A549 (cell line): ENCODE measurements around the gene ANO9. TPM values are rescaled to one million over a fixed set of nuclear protein-coding genes. Genes with fewer than 3 reads are reported as not detected.

Experiments used
- ATAC-seq, 2 experiments: fragments of 200-7000 bp in 1 of 2; fragments of >200 bp in 1 of 2; cut with Nextera tagmentation in 1 of 2; cut with Tn5 transposase in 1 of 2; 3 replicates each; pipeline versions ENCODE4 v1.8.0 to v1.9.1; 2018 to 2020; ENCODE audit warnings: mild to moderate bottlenecking in 1 of 2, moderate library complexity in 1 of 2
- CTCF ChIA-PET: fragments of 300-600 bp; sonication (Branson Sonifier 250); formaldehyde crosslinking; extraction: SDS; loops from one replicate; lab custom pipeline; 2021; ENCODE audit warnings: antibody characterized with exemption, inconsistent platforms; lab: Yijun Ruan, JAX
- POLR2A ChIA-PET: fragments of 350-600 bp; formaldehyde crosslinking; extraction: SDS; loops from one replicate; lab custom pipeline; 2021; ENCODE audit warnings: antibody characterized with exemption, inconsistent platforms; lab: Yijun Ruan, JAX
- DNase-seq, 2 experiments: peaks; one replicate each; pipeline versions ENCODE4 v3.0.0 to v3.0.0-alpha.2; 2011 to 2016; ENCODE audit warnings: low read depth in 1 of 2, low spot score in 1 of 2
- FAIRE-seq: peaks from 2 replicates; lab custom pipeline; 2011; peaks lifted over from hg19 to GRCh38; lab: Jason Lieb, UNC
- H3K27ac ChIP-seq, 2 experiments: fragments of >200 bp; sonication (Bioruptor Twin); formaldehyde crosslinking; 3 replicates each; pipeline ENCODE4 v1.5.1; 2016 to 2017
- H3K4me1 ChIP-seq: fragments of >200 bp; sonication (Bioruptor Twin); formaldehyde crosslinking; 3 replicates; pipeline ENCODE4 v1.6.1; 2016
- H3K4me2 ChIP-seq: fragments of >200 bp; sonication (Bioruptor Twin); formaldehyde crosslinking; 3 replicates; pipeline ENCODE4 v1.6.1; 2016
- H3K4me3 ChIP-seq: fragments of >200 bp; sonication (Bioruptor Twin); formaldehyde crosslinking; 3 replicates; pipeline ENCODE4 v1.5.1; 2016
- H3K9me3 ChIP-seq: fragments of >200 bp; sonication (Bioruptor Twin); formaldehyde crosslinking; 3 replicates; pipeline ENCODE4 v1.6.1; 2016
- BHLHE40 ChIP-seq: IDR thresholded peaks from 2 replicates; pipeline ENCODE4 v1.6.1; 2012; ENCODE audit warnings: low read depth, low read length, inconsistent platforms
- CHD2 ChIP-seq: fragments of 150-350 bp; IDR thresholded peaks from 2 replicates; pipeline ENCODE4 v1.6.1; 2014; ENCODE audit warnings: low read length; ENCODE audit not compliant: partially characterized antibody
- EHF ChIP-seq: fragments of 250-450 bp; sonication (Bioruptor Pico); IDR thresholded peaks from 2 replicates; pipeline ENCODE4 v1.5.0; 2020; ENCODE audit warnings: mild to moderate bottlenecking
- FOSL2 ChIP-seq, 2 experiments: fragments of 450-650 bp in 1 of 2; fragments of >200 bp in 1 of 2; sonication (Bioruptor Twin) in 1 of 2; formaldehyde crosslinking; IDR thresholded peaks; 2 replicates each; pipeline versions ENCODE4 v1.5.0 to v1.6.1; 2016 to 2020; ENCODE audit warnings: mild to moderate bottlenecking in 1 of 2, moderate library complexity in 1 of 2
- GATA3 ChIP-seq: IDR thresholded peaks from 2 replicates; pipeline ENCODE4 v1.6.1; 2012; ENCODE audit warnings: borderline replicate concordance
- HDAC2 ChIP-seq: fragments of 200-600 bp; sonication (generic); IDR thresholded peaks from 2 replicates; pipeline ENCODE4 v1.6.1; 2016
- HEYL ChIP-seq: fragments of 250-450 bp; sonication (Bioruptor Pico); IDR thresholded peaks from 2 replicates; pipeline ENCODE4 v1.8.0; 2021; ENCODE audit warnings: mild to moderate bottlenecking, moderate library complexity
- HOXB5 ChIP-seq: fragments of 250-450 bp; sonication (Bioruptor Pico); IDR thresholded peaks from 2 replicates; pipeline ENCODE4 v1.5.0; 2020; ENCODE audit warnings: mild to moderate bottlenecking, moderate library complexity
- JUN ChIP-seq, 2 experiments: fragments of >200 bp; sonication (Bioruptor Twin); formaldehyde crosslinking; IDR thresholded peaks; 2 replicates in 1 of 2; 3 replicates in 1 of 2; pipeline ENCODE4 v1.6.1; 2016 to 2017
- JUNB ChIP-seq: fragments of >200 bp; sonication (Bioruptor Twin); formaldehyde crosslinking; IDR thresholded peaks from 2 replicates; pipeline ENCODE4 v1.6.1; 2016
- MAZ ChIP-seq: fragments of 150-350 bp; IDR thresholded peaks from 2 replicates; pipeline ENCODE4 v1.6.1; 2014; ENCODE audit warnings: antibody characterized with exemption, low read depth, low read length, borderline replicate concordance
- NFE2L2 ChIP-seq: fragments of 150-350 bp; conservative IDR thresholded peaks from 2 replicates; pipeline ENCODE4 v1.6.1; 2014; ENCODE audit warnings: low read length
- NPAS2 ChIP-seq: fragments of 250-450 bp; sonication (Bioruptor Pico); IDR thresholded peaks from 2 replicates; pipeline ENCODE4 v1.8.0; 2022; ENCODE audit warnings: mild to moderate bottlenecking, moderate library complexity, borderline replicate concordance
- PHF8 ChIP-seq: fragments of 200-600 bp; sonication (generic); IDR thresholded peaks from 2 replicates; pipeline ENCODE4 v1.6.1; 2016; ENCODE audit warnings: low read depth, mild to moderate bottlenecking, antibody characterized with exemption, moderate library complexity, borderline replicate concordance
- POLR2A ChIP-seq: IDR thresholded peaks from 2 replicates; pipeline ENCODE4 v1.6.1; 2012; ENCODE audit warnings: mild to moderate bottlenecking, low read length
- RAD21 ChIP-seq, 2 experiments: fragments of >200 bp in 1 of 2; sonication (Bioruptor Twin) in 1 of 2; formaldehyde crosslinking in 1 of 2; IDR thresholded peaks in 1 of 2; conservative IDR thresholded peaks in 1 of 2; 2 replicates in 1 of 2; 3 replicates in 1 of 2; pipeline ENCODE4 v1.6.1; 2012 to 2018; ENCODE audit warnings: inconsistent platforms in 1 of 2
- RARB ChIP-seq: fragments of 250-450 bp; sonication (Bioruptor Pico); IDR thresholded peaks from 2 replicates; pipeline ENCODE4 v1.8.0; 2021; ENCODE audit warnings: mild to moderate bottlenecking, moderate library complexity
- WGBS: methylation state at CpG from one replicate; pipeline ENCODE4 v1.1.6; 2017; ENCODE audit errors: missing lambda C conversion rate; 5-methylcytosine and 5-hydroxymethylcytosine counted together
- polyA plus RNA-seq, 4 experiments: library from polyadenylated mRNA; depleted of rRNA in 3 of 4; stranded (reverse); fragments of >200 nt; fragmentation: RNase III in 1 of 4; extraction: RNeasy Plus Mini Kit Qiagen cat#74134 plus additional on column Dnase treatment in 1 of 4; gene quantifications; 2 replicates in 3 of 4; 3 replicates in 1 of 4; pipeline ENCODE4 v1.2.3, GENCODE V29; 2011 to 2017
- TF ChIP-seq, protein P1 (sequence below): IDR thresholded peaks from 2 replicates; pipeline ENCODE4 v1.6.1; 2012
- TF ChIP-seq, protein P2 (sequence below): fragments of >200 bp; sonication (Bioruptor Twin); formaldehyde crosslinking; IDR thresholded peaks from 2 replicates; pipeline ENCODE4 v1.6.1; 2016
- TF ChIP-seq, protein P3 (sequence below): fragments of >200 bp; sonication (Bioruptor Twin); formaldehyde crosslinking; IDR thresholded peaks from 3 replicates; pipeline ENCODE4 v1.6.1; 2016
- TF ChIP-seq, protein P4 (sequence below): fragments of 250-450 bp; sonication (Bioruptor Pico); IDR thresholded peaks from 2 replicates; pipeline ENCODE4 v1.5.0; 2021; ENCODE audit warnings: mild to moderate bottlenecking, moderate library complexity, borderline replicate concordance
- TF ChIP-seq, protein P5 (sequence below): IDR thresholded peaks from 2 replicates; pipeline ENCODE4 v1.6.1; 2012
- TF ChIP-seq, protein P6 (sequence below): IDR thresholded peaks from 2 replicates; pipeline ENCODE4 v1.6.1; 2012; ENCODE audit warnings: low read depth, borderline replicate concordance

The ANO9 gene
- polyA plus RNA-seq, 2 of the 4 experiments (the other 2 are of a cell fraction), result 0.50 to 0.66 TPM

DNA sequence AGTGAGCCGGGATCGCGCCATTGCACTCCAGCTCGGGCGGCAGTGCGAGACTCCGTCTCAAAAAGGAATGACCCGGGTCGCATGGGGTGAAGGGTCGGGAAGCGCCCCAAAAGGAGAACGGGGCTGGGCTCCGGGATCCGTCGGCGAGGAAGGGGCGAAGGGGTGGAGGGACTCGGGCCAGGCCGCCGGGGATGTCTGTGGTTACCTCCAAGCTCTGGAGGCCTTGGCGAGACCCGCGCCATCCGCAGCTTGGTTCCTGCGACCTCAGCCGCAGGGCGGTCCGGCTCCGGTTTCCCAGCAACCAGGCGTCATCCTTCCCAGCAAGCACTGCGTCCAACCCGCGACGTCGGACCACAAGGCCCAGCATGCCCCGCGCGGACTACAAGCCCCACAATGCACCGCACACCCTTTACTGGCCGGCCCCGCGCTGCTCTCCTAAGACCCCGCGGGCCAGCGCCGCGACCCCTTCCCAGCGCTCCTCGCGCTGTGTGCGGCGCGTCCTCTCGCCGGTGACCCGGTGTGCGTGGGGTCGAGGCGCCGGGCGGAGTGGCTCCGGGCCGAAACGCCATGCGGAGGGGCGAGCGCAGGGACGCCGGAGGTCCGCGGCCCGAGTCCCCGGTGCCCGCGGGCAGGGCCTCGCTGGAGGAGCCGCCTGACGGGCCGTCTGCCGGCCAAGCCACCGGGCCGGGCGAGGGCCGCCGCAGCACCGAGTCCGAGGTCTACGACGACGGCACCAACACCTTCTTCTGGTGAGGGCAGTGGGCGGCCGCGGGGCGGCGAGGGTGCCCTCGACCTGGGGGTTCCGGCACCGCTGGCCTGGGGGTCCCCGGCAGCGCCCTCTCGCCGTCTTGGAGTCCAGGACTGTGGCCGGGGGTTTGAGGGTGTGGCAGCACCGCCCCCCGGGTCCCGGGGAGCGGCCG lies 8.3 kb upstream of the ANO9 start, which contains the start of gene PTDSS2:
Gene PTDSS2, plus strand, starts transcription at position 391 of the 920 bp plus-strand sequence. Its CDS starts 177 bp downstream, at position 568.
- peak; percentile 83 to 89 for ATAC-seq
- FAIRE-seq, result peak; percentile 13
- H3K4me3 ChIP-seq, result peak within 1 kb of the TSS; percentile 98
- ChIA-PET POLR2A (interaction anchor here (0.7 to 2.2 kb wide), 6 partner anchors 43 to 243 kb away, joined by 3 to 18 read pairs (median 5); partner anchors contain the start of genes BET1L, RIC8A and RNH1), CTCF (interaction anchor here (0.8 to 8.4 kb wide), 16 partner anchors 12 to 216 kb away, joined by 3 to 112 read pairs (median 8); no protein-coding TSS in a partner anchor)
- peak within 1 kb of the TSS; percentile 86 to 93 for H3K27ac ChIP-seq
- no peaks in the 10 kb centered on the region for H3K9me3 ChIP-seq
- WGBS, result under 1% methylated on average over 49 of the region's 108 CpGs
- peak; percentile 89 to 97 for DNase-seq
- peaks cover 18% of the 10 kb centered on the region for H3K4me1 ChIP-seq
- peak within 1 kb of the TSS; percentile 84 for H3K4me2 ChIP-seq
- TF ChIP-seq, protein P1, sequence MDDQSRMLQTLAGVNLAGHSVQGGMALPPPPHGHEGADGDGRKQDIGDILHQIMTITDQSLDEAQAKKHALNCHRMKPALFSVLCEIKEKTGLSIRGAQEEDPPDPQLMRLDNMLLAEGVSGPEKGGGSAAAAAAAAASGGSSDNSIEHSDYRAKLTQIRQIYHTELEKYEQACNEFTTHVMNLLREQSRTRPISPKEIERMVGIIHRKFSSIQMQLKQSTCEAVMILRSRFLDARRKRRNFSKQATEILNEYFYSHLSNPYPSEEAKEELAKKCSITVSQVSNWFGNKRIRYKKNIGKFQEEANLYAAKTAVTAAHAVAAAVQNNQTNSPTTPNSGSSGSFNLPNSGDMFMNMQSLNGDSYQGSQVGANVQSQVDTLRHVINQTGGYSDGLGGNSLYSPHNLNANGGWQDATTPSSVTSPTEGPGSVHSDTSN, result peak; percentile 52; the same call in 1 of the 2 replicates
- TF ChIP-seq JUN (IDR thresholded peaks at IDR 0.05) (no peak; a peak in 1 of 5 replicates), CHD2 (no peak), BHLHE40 (no peak), NPAS2 (CRISPR knock-in tag) (no peak), GATA3 (peak; percentile 30; the same call in 1 of the 2 replicates), NFE2L2 (no peak), RARB (CRISPR knock-in tag) (no peak), HDAC2 (no peak), FOSL2 (IDR thresholded peaks at IDR 0.05) (no peak), FOSL2 (CRISPR knock-in tag; IDR thresholded peaks at IDR 0.05) (no peak), PHF8 (peak; percentile 32; the same call in 1 of the 2 replicates), HEYL (CRISPR knock-in tag) (no peak), POLR2A (peak; percentile 80), EHF (CRISPR knock-in tag) (no peak), HOXB5 (CRISPR knock-in tag) (no peak), RAD21 (conservative IDR thresholded peaks at IDR 0.05 in 1 of 2, IDR thresholded peaks at IDR 0.05 in 1 of 2) (no peak), JUNB (no peak), MAZ (0 out of 2 replicates have a peak, but pooled peaks have one; percentile 27)
- TF ChIP-seq, protein P2, sequence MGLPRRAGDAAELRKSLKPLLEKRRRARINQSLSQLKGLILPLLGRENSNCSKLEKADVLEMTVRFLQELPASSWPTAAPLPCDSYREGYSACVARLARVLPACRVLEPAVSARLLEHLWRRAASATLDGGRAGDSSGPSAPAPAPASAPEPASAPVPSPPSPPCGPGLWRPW, result no peak
- TF ChIP-seq, protein P3, sequence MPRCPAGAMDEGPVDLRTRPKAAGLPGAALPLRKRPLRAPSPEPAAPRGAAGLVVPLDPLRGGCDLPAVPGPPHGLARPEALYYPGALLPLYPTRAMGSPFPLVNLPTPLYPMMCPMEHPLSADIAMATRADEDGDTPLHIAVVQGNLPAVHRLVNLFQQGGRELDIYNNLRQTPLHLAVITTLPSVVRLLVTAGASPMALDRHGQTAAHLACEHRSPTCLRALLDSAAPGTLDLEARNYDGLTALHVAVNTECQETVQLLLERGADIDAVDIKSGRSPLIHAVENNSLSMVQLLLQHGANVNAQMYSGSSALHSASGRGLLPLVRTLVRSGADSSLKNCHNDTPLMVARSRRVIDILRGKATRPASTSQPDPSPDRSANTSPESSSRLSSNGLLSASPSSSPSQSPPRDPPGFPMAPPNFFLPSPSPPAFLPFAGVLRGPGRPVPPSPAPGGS, result peak; percentile 56; the same call in 1 of the 3 replicates
- TF ChIP-seq, protein P4, sequence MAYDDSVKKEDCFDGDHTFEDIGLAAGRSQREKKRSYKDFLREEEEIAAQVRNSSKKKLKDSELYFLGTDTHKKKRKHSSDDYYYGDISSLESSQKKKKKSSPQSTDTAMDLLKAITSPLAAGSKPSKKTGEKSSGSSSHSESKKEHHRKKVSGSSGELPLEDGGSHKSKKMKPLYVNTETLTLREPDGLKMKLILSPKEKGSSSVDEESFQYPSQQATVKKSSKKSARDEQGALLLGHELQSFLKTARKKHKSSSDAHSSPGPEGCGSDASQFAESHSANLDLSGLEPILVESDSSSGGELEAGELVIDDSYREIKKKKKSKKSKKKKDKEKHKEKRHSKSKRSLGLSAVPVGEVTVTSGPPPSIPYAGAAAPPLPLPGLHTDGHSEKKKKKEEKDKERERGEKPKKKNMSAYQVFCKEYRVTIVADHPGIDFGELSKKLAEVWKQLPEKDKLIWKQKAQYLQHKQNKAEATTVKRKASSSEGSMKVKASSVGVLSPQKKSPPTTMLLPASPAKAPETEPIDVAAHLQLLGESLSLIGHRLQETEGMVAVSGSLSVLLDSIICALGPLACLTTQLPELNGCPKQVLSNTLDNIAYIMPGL (CRISPR knock-in tag), result no peak
- TF ChIP-seq, protein P5, sequence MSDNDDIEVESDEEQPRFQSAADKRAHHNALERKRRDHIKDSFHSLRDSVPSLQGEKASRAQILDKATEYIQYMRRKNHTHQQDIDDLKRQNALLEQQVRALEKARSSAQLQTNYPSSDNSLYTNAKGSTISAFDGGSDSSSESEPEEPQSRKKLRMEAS, result peak; percentile 74
- TF ChIP-seq, protein P6, sequence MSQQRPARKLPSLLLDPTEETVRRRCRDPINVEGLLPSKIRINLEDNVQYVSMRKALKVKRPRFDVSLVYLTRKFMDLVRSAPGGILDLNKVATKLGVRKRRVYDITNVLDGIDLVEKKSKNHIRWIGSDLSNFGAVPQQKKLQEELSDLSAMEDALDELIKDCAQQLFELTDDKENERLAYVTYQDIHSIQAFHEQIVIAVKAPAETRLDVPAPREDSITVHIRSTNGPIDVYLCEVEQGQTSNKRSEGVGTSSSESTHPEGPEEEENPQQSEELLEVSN, result peak; percentile 48; the same call in 1 of the 2 replicates
